HUES6 (cell line): ENCODE data around the gene C2orf72.

Experiments
- H3K27ac ChIP-seq: 2 replicates; pipeline ENCODE4 v1.7.0; 2013; ENCODE audit warnings: low read depth, mild to moderate bottlenecking, low read length, inconsistent platforms
- H3K27me3 ChIP-seq: 2 replicates; pipeline ENCODE4 v1.6.1; 2013; ENCODE audit warnings: low read length; ENCODE audit not compliant: control insufficient read depth, insufficient read depth
- H3K36me3 ChIP-seq: 2 replicates; pipeline ENCODE4 v1.6.1; 2013; ENCODE audit warnings: low read length; ENCODE audit not compliant: control insufficient read depth, insufficient read depth
- H3K4me1 ChIP-seq: 2 replicates; pipeline ENCODE4 v1.6.1; 2013; ENCODE audit warnings: low read length; ENCODE audit not compliant: control insufficient read depth, insufficient read depth
- H3K4me3 ChIP-seq: 2 replicates; pipeline ENCODE4 v1.5.1; 2013; ENCODE audit warnings: low read depth, low read length
- H3K9ac ChIP-seq: one replicate; pipeline ENCODE4 v1.6.1; 2013; ENCODE audit warnings: mild to moderate bottlenecking, low read length
- H3K9me3 ChIP-seq: 2 replicates; pipeline ENCODE4 v1.6.1; 2013; ENCODE audit warnings: low read depth, low read length; ENCODE audit not compliant: control insufficient read depth, insufficient read depth

Gene C2orf72

DNA sequence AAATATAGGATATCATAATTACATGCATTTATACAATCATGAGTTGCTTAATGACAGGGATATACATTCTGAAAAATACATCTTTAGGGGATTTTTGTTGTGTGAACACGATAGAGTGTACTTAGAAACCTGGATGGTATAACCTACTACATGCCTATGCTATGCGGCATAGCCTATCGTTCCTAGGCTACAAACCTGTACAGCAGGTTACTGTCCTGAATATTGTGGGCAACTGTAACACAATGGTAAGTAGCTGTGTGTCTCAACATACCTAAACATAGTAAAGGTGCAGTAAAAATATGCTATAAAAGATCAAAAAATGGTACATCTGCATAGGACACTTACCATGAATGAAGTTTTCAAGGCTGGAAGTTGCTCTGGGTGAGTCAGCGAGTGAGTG lies 6.5 kb downstream of the C2orf72 start:
- H3K27me3 ChIP-seq: peaks cover 23% of the 10 kb centered on the region
- no peaks in the 10 kb centered on the region for H3K36me3 ChIP-seq
- H3K9ac ChIP-seq: no peak overlapping the region
- peaks cover 4% of the 10 kb centered on the region; the same call in 1 of the 2 replicates for H3K4me1 ChIP-seq
- no peaks in the 10 kb centered on the region for H3K9me3 ChIP-seq
- no peak overlapping the region for H3K27ac ChIP-seq
- no peak overlapping the region for H3K4me3 ChIP-seq

GRCh38 chr2:231046916-231047273 lies 9.6 kb downstream of the C2orf72 start:
- Histone ChIP-seq H3K4me3 (no peak overlapping the region), H3K9me3 (no peaks in the 10 kb centered on the region), H3K36me3 (no peaks in the 10 kb centered on the region), H3K9ac (no peak overlapping the region), H3K27me3 (peaks cover 18% of the 10 kb centered on the region), H3K4me1 (no peaks in the 10 kb centered on the region), H3K27ac (no peak overlapping the region)

DNA sequence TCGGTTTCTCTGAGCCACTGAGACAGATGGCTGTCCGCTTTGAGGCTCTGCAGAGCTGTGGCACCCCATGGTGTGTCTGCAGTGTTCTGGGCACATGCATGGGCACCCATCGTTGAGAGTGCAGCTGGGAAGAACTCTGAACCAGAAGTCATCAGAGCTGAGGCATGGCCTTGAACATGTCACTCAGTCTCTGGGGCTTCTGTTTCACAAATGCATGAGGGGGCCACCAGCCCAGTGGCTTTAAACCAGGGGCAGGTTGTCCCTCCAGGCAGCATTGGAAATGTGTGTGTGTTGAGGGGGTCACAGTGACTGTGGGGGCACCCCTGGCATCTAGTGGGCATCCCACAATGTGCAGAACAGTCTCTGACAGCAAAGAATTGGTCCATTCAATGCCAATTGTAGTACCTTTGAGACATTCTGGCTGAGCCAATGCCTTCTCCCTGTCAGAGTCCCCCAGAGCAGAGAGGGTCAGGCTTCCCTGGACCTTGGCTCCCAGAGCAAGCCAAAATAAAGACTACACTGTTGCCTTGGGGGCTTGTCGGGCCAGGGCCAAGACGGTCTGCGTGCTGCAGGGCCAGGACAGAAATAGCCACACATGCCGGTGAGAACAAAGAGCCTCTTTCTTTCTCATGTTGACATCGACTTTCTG lies 10.1 kb downstream of the C2orf72 start:
- no peak overlapping the region for H3K27ac ChIP-seq
- H3K4me3 ChIP-seq: no peak overlapping the region
- no peak overlapping the region for H3K9ac ChIP-seq

DNA sequence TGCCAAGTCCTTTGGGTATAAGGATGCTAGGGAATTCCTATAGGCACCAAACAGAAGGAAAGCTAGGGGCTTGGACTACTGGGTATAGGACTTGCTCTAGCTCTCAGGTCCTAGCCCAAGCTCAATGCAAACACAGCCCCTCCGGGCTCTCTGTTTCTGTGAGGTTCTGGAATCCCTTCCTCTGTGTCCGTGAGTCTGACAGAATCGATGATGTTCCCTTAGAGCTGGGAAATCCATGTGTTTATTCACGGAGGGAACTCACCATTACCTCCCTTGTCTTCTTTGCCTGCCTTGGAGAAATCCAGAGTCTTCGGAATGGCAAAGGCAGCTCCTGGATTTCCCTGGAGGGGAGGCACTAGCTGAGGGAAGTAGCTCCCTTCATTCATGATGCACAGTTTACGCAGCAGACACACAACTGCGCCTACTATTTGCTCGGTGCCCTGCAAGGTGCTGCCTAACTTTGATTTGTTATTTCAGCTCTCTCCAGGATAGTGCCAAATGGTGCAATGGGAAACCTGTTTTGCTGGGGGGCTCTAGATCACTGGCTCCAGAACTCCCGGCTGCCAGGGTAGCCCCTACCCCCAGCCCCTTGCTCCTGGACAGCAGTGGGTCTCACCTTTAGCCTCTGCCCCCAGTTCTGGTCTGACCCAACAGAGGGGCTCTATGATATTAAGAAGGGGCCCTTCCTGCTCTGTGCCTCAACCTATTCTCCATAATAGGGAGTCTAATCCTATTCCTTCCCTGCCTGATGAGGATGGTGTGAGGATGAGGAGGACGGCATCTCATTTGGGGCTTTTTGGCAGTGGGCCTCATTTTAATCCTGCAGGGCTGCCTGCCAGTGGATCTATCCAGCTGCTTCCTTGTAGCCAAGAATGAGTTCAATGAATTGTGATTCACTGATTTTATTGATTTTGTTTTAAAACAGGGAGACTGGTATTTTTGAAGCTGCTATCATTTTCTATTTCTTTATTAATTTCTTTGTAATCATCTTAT lies 10.9 kb downstream of the C2orf72 start:
- no peak overlapping the region for H3K9ac ChIP-seq
- H3K4me3 ChIP-seq: no peak overlapping the region
- H3K36me3 ChIP-seq: no peaks in the 10 kb centered on the region
- H3K27ac ChIP-seq: no peak overlapping the region
- H3K4me1 ChIP-seq: 0 out of 2 replicates have a peak, but pooled peaks cover 5% of the 10 kb centered on the region
- H3K9me3 ChIP-seq: no peaks in the 10 kb centered on the region
- peaks cover 30% of the 10 kb centered on the region for H3K27me3 ChIP-seq

More for the DNA sequence above, 10.1 kb downstream of the C2orf72 start:
- Histone ChIP-seq H3K27me3 (peaks cover 23% of the 10 kb centered on the region), H3K4me1 (0 out of 2 replicates have a peak, but pooled peaks cover 3% of the 10 kb centered on the region), H3K36me3 (no peaks in the 10 kb centered on the region), H3K9me3 (no peaks in the 10 kb centered on the region)

DNA sequence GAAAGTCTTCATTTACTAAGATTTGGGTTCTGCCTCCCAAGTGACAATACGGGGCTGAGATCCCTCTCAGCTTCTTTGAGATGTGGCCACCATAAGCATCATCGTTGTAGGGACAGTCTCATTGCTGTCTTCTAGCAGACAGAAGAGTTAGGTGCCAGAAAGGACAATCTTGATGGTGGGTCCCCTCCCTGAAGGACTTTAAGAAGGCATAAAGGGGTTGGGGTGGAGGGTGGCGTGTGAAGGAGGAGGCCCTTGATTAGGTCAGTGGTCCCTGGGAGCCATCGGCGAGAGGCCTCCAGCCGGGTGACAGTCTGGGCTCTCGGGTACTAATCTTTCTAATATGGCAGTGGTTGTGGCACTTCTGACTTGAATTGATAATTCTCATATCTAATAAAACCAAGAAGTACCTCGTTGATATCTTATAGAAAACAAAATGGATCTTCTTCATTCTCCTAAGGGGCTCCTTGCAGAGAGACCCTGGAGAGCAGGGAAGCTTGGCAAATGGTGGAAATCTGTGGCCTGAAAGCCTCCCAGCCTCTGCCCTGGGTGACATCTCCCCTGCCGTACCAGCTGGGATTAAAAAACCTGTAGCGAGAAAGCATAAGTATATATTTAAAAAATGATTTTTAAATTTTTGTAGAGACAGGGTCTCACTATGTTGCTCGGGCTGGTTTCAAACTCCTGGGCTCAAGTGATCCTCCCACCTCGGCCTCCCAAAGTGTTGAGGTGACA lies 12.1 kb downstream of the C2orf72 start:
- no peak overlapping the region for H3K4me3 ChIP-seq
- H3K9ac ChIP-seq: no peak overlapping the region
- H3K27ac ChIP-seq: no peak overlapping the region
- peaks cover 41% of the 10 kb centered on the region for H3K27me3 ChIP-seq
- H3K36me3 ChIP-seq: no peaks in the 10 kb centered on the region
- H3K9me3 ChIP-seq: no peaks in the 10 kb centered on the region
- 0 out of 2 replicates have a peak, but pooled peaks cover 5% of the 10 kb centered on the region for H3K4me1 ChIP-seq

DNA sequence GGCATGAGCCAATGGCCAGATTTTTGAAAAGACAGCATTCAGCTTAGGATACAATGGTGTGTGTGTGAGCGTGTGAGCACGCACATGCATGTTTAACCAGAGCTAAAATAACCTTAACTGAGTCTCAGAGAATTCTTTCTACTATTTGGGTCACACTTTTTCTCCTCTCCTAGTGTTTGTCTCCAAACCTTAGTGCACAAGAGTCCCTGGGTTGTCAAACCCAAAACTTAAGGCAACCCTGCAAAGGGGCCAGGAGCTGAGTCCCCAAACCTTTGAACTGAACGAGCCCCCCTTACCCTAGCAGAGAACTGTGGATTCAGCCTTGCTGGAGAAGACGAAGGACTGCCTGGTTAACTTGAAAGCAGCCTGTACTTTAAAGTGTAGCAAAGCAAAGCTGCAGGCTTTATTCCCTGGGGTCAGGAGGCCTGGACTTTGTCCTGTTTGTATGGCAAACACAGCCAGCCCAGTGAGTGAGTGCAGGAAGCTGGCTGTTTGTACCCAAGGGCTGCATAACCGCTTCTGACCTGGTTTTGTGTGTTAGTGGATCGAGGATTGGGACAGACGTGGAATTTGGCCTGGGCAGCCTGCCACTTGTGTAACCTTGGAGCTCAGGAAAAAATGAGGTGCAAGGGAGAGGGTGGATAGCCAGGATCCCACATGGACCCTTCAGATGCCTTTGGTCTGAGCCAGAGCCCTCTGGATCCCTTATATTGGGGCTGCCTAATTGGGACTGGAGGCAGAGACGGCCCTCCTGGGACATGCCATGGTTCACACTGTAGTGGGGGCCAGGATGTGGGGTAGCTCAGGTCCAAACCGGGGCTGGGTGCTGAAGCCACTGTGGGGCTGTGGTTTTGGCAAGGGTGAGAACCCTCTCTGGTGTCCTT lies 12.9 kb downstream of the C2orf72 start:
- Histone ChIP-seq H3K4me3 (no peak overlapping the region), H3K4me1 (0 out of 2 replicates have a peak, but pooled peaks cover 5% of the 10 kb centered on the region), H3K9me3 (no peaks in the 10 kb centered on the region), H3K36me3 (no peaks in the 10 kb centered on the region), H3K9ac (no peak overlapping the region), H3K27ac (no peak overlapping the region), H3K27me3 (peaks cover 44% of the 10 kb centered on the region)

GRCh38 chr2:231051116-231051515 lies 13.8 kb downstream of the C2orf72 start:
- no peak overlapping the region for H3K27ac ChIP-seq
- 0 out of 2 replicates have a peak, but pooled peaks cover 5% of the 10 kb centered on the region for H3K4me1 ChIP-seq
- H3K4me3 ChIP-seq: no peak overlapping the region
- H3K9me3 ChIP-seq: no peaks in the 10 kb centered on the region
- no peaks in the 10 kb centered on the region for H3K36me3 ChIP-seq
- H3K27me3 ChIP-seq: peaks cover 44% of the 10 kb centered on the region
- no peak overlapping the region for H3K9ac ChIP-seq

DNA sequence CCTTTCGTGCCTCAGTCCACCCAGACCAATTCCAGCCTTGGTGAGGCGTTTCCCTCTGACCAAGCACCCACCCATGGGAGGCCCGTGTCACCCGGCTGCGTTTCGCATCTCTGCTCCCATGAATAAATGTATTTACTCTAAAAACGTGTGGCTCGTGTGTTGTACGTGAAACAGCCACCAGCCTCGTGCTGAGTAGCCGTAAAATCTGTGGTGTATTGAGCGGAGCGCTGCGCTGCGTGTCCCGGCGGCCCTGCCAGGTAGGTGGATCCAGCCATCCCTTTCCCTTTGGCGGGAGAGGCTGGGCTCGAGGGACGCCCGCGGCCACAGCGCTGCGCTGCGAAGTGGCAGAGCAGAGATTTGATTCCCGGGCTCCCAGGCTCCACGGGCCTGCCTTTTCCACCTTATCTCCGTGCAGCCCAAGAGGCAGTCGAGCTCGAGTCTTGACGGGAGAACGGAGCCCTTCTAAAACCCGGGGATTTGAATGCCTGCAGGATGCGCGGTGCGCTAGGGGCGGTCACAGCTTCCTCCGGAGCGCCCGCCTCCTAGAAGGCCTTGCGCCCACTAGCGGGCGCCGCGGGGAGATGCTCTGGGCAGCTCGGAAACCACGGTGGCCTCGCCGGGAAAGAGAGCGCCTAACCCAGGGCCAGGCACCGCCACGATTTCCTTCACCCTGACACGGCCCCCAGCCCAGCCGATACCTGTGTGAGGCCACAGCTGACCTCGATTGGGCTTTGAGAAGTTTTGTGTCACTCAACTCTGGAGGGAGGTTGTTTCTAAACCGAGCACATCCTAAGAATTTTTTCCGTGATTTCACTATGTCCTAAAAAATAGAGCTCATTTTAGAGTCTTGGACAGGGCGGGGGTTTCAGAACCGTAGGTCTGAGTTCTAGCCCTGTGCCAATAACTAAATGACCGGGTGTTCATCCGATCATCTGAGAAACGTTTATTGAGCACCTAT lies 15.4 kb downstream of the C2orf72 start:
- H3K4me3 ChIP-seq: peak overlapping the region; percentile 57
- no peaks in the 10 kb centered on the region for H3K9me3 ChIP-seq
- H3K4me1 ChIP-seq: peaks cover 7% of the 10 kb centered on the region; the same call in 1 of the 2 replicates
- no peak overlapping the region for H3K27ac ChIP-seq
- H3K9ac ChIP-seq: no peak overlapping the region
- no peaks in the 10 kb centered on the region for H3K36me3 ChIP-seq
- peaks cover 44% of the 10 kb centered on the region for H3K27me3 ChIP-seq

GRCh38 chr2:231053846-231054245 lies 16.5 kb downstream of the C2orf72 start:
- H3K27me3 ChIP-seq: peaks cover 44% of the 10 kb centered on the region
- H3K36me3 ChIP-seq: no peaks in the 10 kb centered on the region
- H3K27ac ChIP-seq: no peak overlapping the region
- H3K9ac ChIP-seq: no peak overlapping the region
- H3K4me1 ChIP-seq: peaks cover 11% of the 10 kb centered on the region; the same call in 1 of the 2 replicates
- H3K9me3 ChIP-seq: no peaks in the 10 kb centered on the region
- H3K4me3 ChIP-seq: no peak overlapping the region
